Heart right ventricle (tissue), 16 donors: Measurements from ENCODE around the gene NPBWR2. TPM values are rescaled to one million over a fixed set of nuclear protein-coding genes. Genes with fewer than 3 reads are reported as not detected.

Experiments used
- ATAC-seq, 8 donors: fragments of 200-7000 bp; cut with Tn5 transposase; one replicate each; pipeline ENCODE4 v1.9.1; 2020; ENCODE audit warnings: mild to moderate bottlenecking in 8 of 8, moderate library complexity in 8 of 8, moderate number of reproducible peaks in 1 of 8
- DNase-seq, 2 donors: peaks; one replicate each; pipeline ENCODE4 v3.0.0-alpha.2; 2020
- H3K27ac ChIP-seq, 10 donors: fragments of 200-600 bp; sonication (generic) in 2 of 10; one replicate each; pipeline versions ENCODE4 v1.5.0 to v1.8.0; 2020 to 2022; ENCODE audit warnings: mild to moderate bottlenecking in 3 of 10
- H3K27me3 ChIP-seq, 7 donors: fragments of 200-600 bp; one replicate each; pipeline ENCODE4 v1.8.0; 2021 to 2022; ENCODE audit warnings: mild to moderate bottlenecking in 2 of 7
- H3K36me3 ChIP-seq, 9 donors: fragments of 200-600 bp; sonication (generic) in 1 of 9; one replicate each; pipeline versions ENCODE4 v1.5.0 to v1.8.0; 2020 to 2022; ENCODE audit warnings: mild to moderate bottlenecking in 2 of 9
- H3K4me1 ChIP-seq, 9 donors: fragments of 200-600 bp; sonication (generic) in 1 of 9; one replicate each; pipeline versions ENCODE4 v1.5.0 to v1.8.0; 2020 to 2022; ENCODE audit warnings: mild to moderate bottlenecking in 4 of 9
- H3K4me3 ChIP-seq, 10 donors: fragments of 200-600 bp; sonication (generic) in 2 of 10; one replicate each; pipeline versions ENCODE4 v1.5.0 to v1.8.0; 2020 to 2022; ENCODE audit warnings: mild to moderate bottlenecking in 7 of 10, moderate library complexity in 2 of 10
- H3K9me3 ChIP-seq, 11 donors: fragments of 200-600 bp in 10 of 11; sonication (generic) in 2 of 11; one replicate each; pipeline versions ENCODE4 v1.5.0 to v1.8.0; 2013 to 2022; ENCODE audit warnings: mild to moderate bottlenecking in 2 of 11, control low read depth in 1 of 11, moderate library complexity in 1 of 11
- WGBS, 2 donors: extraction: QIAGEN DNeasy Blood & Tissue Kit; methylation state at CpG; one replicate each; pipeline ENCODE4 v1.1.7; 2013; ENCODE audit warnings: inconsistent platforms in 1 of 2; 5-methylcytosine and 5-hydroxymethylcytosine counted together
- intact Hi-C, 10 donors: fragments of 100-400 bp; cut with DNase I; formaldehyde crosslinking; loops; one replicate each; pipeline versions ENCODE4 v1.11.1 to v1.14.2; 2022
- polyA plus RNA-seq, 2 donors: library from polyadenylated mRNA; stranded (reverse); fragments of 200-250 nt; gene quantifications; one replicate each; pipeline ENCODE4 v1.2.3, GENCODE V29; 2013
- total RNA-seq, 10 donors: library from RNA; stranded (reverse); fragmentation: NEBNext Ultra II Directional in 3 of 10; extraction: Animal tissue kit (Norgen Biotek cat#: 25700) in 3 of 10; gene quantifications; one replicate each; pipeline versions ENCODE4 v1.2.1 to v1.2.4, GENCODE V29; 2021 to 2023
- TF ChIP-seq, protein P1 (sequence below), 9 donors: fragments of 200-600 bp; sonication (generic) in 2 of 9; IDR thresholded peaks; one replicate each; pipeline versions ENCODE4 v1.5.0 to v1.8.0; 2021 to 2022; ENCODE audit warnings: antibody characterized with exemption in 9 of 9, mild to moderate bottlenecking in 5 of 9, moderate library complexity in 1 of 9
- donor health status: Arrhythmogenic right ventricular cardiomyopathy.
- donor health status: ischemic (EF 13 %, LVEDD 7.1; RV severe dilation, severe dysfunction).
- donor health status: healthy with polysubstance abuse.
- donor health status: DM: no; HTN: yes; CAD: no.
- donor health status: DM: no; HTN: no; CAD: no.
- donor health status: ischemic (EF 25% LVEDD 6.9; RV normal size, moderate dysfunction).
- donor health status: ischemic (EF 25% LVEDD 5.7; RV mildly dilated, moderate dysfunction).
- donor health status: healthy.
- donor health status: DM: yes; HTN: yes; CAD: no.
- donor health status: Ischemic cardiomyopathy.
- donor health status: ischemic (EF 35%, LVEDD 5.7; RV mildly dilated, moderate dysfunction).
- donor health status: nonischemic (EF 11% LVEDD 7.7; RV severe dilation, severe dysfunction).
- donor health status: DM: yes; HTN: yes; CAD: no.
- donor health status: PGD.
- donor health status: ischemic (EF 29% LVEDD 5.4; RV normal size, mild dysfunction).
- donor health status: nonischemic (EF 23%, LVEDD 6.1; RV moderate dilation, normal function).

NPBWR2 gene
- total and polyA plus RNA-seq, 12 donors: not detected

DNA sequence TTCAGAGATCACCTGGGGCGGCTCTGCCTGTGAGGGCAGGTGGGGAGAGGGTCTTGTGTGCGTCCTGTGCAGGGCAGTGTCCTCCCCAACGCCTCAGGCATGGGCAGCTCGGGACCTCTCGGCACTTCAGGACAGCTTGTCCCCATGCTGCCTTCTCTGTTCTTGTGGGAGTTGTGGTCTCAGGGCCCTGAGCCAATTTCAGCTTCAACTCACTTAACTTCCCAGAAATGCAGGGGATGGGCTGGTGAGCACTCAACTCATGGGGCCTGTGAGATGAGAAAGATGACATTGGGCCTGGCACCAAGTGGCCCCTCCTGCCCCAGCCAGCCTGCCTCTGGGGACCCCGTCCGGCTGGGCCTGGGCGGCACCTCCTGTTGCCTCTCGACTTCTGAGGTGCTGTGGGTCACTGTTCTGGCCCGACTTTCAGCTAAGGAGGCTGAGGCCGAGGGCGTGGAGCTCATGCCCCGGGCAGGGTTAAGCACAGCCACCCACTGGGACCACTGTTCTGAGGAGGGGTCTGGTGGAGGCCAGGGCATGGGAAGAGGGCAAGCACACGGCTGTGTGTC is 34.8 kb downstream of the NPBWR2 start:
- Histone ChIP-seq H3K9me3 (no peaks in the 10 kb centered on the region), H3K27ac (no peak overlapping the region), H3K27me3 (no peaks in the 10 kb centered on the region), H3K4me3 (no peak overlapping the region), H3K36me3 (peaks cover 0 to 61% (median 0%) of the 10 kb centered on the region in 9 donors), H3K4me1 (peaks cover 0 to 8% (median under 1%) of the 10 kb centered on the region in 9 donors)
- WGBS, 2 donors: 81 to 84% methylated on average over 14 of the region's 14 CpGs
- DNase-seq (no peak), ATAC-seq (no peak)
- TF ChIP-seq, protein P1, sequence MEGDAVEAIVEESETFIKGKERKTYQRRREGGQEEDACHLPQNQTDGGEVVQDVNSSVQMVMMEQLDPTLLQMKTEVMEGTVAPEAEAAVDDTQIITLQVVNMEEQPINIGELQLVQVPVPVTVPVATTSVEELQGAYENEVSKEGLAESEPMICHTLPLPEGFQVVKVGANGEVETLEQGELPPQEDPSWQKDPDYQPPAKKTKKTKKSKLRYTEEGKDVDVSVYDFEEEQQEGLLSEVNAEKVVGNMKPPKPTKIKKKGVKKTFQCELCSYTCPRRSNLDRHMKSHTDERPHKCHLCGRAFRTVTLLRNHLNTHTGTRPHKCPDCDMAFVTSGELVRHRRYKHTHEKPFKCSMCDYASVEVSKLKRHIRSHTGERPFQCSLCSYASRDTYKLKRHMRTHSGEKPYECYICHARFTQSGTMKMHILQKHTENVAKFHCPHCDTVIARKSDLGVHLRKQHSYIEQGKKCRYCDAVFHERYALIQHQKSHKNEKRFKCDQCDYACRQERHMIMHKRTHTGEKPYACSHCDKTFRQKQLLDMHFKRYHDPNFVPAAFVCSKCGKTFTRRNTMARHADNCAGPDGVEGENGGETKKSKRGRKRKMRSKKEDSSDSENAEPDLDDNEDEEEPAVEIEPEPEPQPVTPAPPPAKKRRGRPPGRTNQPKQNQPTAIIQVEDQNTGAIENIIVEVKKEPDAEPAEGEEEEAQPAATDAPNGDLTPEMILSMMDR (IDR thresholded peaks at IDR 0.05): no peak
- intact Hi-C loops: no loop called here

DNA sequence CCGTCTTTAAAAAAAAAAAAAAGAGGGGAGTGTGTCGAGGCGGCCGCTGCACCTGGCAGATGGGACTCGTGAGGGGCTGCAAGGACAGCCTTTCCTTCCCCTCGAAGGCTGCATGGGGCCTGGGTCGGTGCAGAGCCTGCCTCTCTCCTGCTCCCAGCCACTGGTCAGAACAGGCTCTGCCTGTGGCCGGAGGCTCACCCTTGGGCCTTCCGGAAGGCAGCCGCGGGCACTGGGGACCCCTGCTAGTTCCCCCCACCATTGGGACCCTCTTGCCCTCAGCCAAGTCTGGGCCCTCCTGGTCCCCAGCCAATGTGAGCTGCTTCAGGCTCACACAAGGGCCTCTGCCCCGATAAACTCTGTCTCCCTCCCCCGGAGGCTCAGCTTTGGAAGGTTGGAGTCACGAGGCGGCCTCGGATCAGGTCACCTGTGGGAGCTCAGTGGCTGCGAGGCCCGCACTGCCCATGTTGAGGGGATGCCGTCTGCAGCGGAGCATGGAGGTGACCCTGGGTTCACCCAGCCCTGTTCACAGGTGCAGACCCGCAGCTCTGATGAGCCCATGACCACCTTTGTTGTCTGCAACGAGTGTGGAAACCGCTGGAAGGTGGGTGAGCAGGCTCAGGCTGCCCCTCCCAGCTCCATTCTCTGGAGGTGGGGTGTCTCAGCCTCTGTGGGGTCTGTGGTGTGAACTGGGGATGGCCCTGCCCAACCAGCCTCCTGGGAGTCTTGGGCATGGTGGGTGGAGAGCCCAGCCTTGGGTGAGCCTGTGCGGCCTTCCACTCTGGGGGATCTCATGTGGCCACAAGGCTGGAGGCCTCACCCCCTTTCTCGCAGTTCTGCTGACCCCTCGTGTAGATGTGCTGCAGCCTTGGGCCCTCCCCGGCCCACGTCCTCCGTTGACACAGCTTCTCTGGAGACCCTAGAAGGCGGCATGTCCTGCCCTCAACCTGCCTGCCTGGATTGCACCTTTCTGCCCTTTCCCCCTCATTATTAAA is 35.7 kb downstream of the NPBWR2 start:
- WGBS, 2 donors: 89 to 92% methylated on average over 29 to 30 of the region's 30 CpGs
- ATAC-seq (no peak), DNase-seq (no peak)
- Histone ChIP-seq H3K9me3 (no peaks in the 10 kb centered on the region), H3K27me3 (no peaks in the 10 kb centered on the region), H3K27ac (no peak overlapping the region), H3K4me1 (peaks cover 0 to 14% (median 0%) of the 10 kb centered on the region in 9 donors), H3K4me3 (no peak overlapping the region), H3K36me3 (peaks cover 0 to 61% (median 0%) of the 10 kb centered on the region in 9 donors)
- intact Hi-C loops: no loop called here
- TF ChIP-seq, protein P1 (IDR thresholded peaks at IDR 0.05): no peak

DNA sequence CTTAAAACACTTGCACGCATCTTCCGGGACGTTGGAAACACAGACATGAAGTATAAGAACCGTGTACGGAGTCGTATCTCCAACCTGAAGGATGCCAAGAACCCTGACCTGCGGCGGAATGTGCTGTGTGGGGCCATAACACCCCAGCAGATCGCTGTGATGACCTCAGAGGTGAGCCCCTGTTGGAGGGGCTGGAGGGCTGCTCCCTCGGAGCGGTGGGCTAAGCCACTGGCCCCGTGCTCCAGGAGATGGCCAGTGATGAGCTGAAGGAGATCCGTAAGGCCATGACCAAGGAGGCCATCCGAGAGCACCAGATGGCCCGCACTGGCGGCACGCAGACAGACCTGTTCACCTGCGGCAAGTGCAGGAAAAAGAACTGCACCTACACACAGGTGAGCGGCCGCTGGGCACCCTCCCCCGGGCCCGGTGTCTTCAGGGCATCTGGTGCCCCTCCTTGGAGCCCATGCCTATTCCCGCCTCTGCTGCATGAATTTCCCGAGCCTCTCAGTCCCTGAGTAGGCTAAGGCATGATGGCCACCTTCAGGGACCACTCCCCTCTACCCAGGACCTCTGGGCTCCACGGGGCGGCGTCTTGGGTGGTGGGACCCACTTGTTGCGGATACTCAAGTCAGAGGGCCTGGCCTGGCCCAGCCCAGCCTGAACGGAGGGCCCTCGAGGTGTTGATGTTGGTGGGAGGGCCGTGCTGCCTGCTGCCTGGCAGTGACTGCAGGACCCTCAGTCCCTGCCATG is 36.9 kb downstream of the NPBWR2 start:
- no peak for ATAC-seq
- Histone ChIP-seq H3K27me3 (no peaks in the 10 kb centered on the region), H3K27ac (no peak overlapping the region), H3K4me3 (no peak overlapping the region), H3K9me3 (no peaks in the 10 kb centered on the region), H3K36me3 (peaks cover 0 to 55% (median 0%) of the 10 kb centered on the region in 9 donors), H3K4me1 (peaks cover 0 to 19% (median 0%) of the 10 kb centered on the region in 9 donors)
- 95 to 96% methylated on average over 31 of the region's 31 CpGs for WGBS, 2 donors
- TF ChIP-seq, protein P1 (IDR thresholded peaks at IDR 0.05): no peak
- no peak for DNase-seq
- intact Hi-C loops: no loop called here
